Peyer's patch (tissue), 4 donors: ENCODE measurements around the gene MTCL1. TPM values are rescaled to one million over a fixed set of nuclear protein-coding genes. Genes with fewer than 3 reads are reported as not detected.
A peak's percentile ranks its signal among the peaks of the same experiment; 100 is the strongest.
"Not testable (repeated sequence)": the region's sequence is repeated elsewhere in the genome, so short reads cannot be mapped to it uniquely, and the experiment has no call there.

Experiments used
- DNase-seq, 3 donors: peaks; one replicate each; pipeline ENCODE4 v3.0.0-alpha.2; 2017 to 2019
- H3K27ac ChIP-seq, 4 donors: fragments of 200-600 bp; sonication (generic); one replicate each; pipeline ENCODE4 v1.5.1; 2016 to 2019
- H3K27me3 ChIP-seq, 2 donors: fragments of 200-600 bp; sonication (generic); one replicate each; pipeline ENCODE4 v1.5.1; 2019
- H3K36me3 ChIP-seq, 3 donors: fragments of 200-600 bp; sonication (generic); one replicate each; pipeline ENCODE4 v1.5.1; 2016 to 2019
- H3K4me1 ChIP-seq, 4 donors: fragments of 200-600 bp; sonication (generic); one replicate each; pipeline ENCODE4 v1.5.1; 2016 to 2019
- H3K4me3 ChIP-seq, 4 donors: fragments of 200-600 bp; sonication (generic); 1 replicate in 3 of 4; 2 replicates in 1 of 4; pipeline ENCODE4 v1.5.1; 2016 to 2019; ENCODE audit warnings: mild to moderate bottlenecking in 1 of 4
- H3K9me3 ChIP-seq, 4 donors: fragments of 200-600 bp; sonication (generic); one replicate each; pipeline ENCODE4 v1.5.1; 2016 to 2019; ENCODE audit warnings: mild to moderate bottlenecking in 1 of 4
- CTCF ChIP-seq, 6 experiments: fragments of 450-650 bp in 4 of 6; fragments of 200-600 bp in 2 of 6; sonication (generic) in 1 of 6; IDR thresholded peaks; one replicate each; pipeline ENCODE4 v1.5.1; 2017 to 2019; ENCODE audit warnings: antibody characterized with exemption in 6 of 6, mild to moderate bottlenecking in 3 of 6, moderate library complexity in 1 of 6
- POLR2A ChIP-seq, 2 donors: fragments of 450-650 bp; IDR thresholded peaks; one replicate each; pipeline ENCODE4 v1.5.1; 2017; ENCODE audit warnings: antibody characterized with exemption in 2 of 2, mild to moderate bottlenecking in 2 of 2, moderate library complexity in 2 of 2
- total RNA-seq, 4 donors: library from RNA; depleted of rRNA; stranded (reverse); fragments of >200 nt; gene quantifications; one replicate each; pipeline ENCODE4 v1.1.0, GENCODE V29; 2016

The MTCL1 gene
- total RNA-seq, 4 donors from 2014 or later = 4.2 to 27.2 (median 6.3) TPM

DNA sequence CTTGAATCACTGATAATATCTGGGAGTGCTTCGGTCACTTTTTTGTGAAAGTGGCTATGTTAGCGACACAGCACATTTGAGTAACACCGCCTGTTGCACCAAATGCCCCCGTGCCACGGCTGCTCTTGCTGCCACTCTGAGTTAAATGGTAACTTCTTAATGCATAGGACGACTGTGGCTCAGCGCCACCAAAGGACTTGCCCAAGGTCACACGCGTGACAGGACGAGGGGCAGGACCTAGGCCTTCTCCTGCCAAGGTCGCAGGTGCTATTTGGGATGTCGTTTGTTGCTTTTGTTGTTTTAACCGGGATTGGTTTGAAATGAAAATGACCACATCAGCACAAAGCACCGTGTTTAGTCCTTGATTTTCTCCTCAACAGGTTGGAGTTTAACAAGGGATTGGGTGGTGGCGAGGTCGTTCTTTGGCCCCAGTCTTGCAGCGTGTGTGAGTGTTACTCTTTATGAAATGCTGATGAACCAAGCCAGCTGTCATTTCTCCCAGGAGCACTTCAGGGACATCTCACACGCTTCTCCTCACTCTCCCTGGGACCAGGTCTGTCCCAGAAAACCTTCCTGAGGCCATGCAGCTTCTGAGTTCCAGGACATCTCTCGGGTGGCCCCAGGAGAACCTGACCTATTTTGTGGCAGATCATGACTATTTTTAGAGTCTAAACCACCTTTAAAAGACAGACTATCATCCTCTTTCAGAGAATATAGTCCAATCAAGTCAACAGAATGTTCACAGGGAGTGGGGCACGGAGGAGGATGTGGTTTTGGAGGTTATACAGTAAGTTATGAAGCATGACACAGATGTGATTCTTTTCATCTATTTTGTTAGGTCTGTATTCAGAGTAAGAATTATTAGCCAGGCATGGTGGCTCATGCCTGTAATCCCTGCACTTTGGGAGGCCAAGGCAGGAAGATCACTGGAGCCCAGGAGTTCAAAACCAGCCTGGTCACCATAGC, 49.9 kb downstream of the MTCL1 start:
- TF ChIP-seq CTCF (IDR thresholded peaks at IDR 0.05) (no peak), POLR2A (IDR thresholded peaks at IDR 0.05) (no peak)
- Histone ChIP-seq H3K4me3 (no peak overlapping the region), H3K9me3 (no peaks in the 10 kb centered on the region), H3K36me3 (no peaks in the 10 kb centered on the region), H3K27me3 (no peaks in the 10 kb centered on the region), H3K4me1 (peaks cover 0 to 10% (median 5%) of the 10 kb centered on the region in 4 donors), H3K27ac (no peak overlapping the region)
- DNase-seq = peak in 2 of 3 donors; percentile 68 to 83

DNA sequence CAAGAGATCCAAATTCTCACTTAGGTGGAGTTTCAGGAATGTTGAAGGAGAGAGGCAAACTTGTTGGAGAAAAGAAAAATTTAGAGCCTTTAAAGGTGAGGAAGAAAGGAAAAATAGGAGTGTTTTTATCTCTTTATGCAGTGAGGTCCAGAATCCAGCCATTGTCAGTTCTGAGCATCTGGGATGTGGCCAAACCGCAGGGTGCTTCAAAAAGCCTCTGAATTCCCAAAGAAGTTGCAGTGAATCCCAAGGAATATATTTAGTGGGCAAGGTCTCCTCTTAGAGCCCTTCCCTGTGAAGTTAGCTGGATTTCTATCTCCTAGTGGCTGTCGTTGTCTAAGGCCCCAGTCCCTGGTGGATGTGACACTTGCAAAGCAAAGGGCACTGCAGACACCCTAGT, 51.2 kb downstream of the MTCL1 start:
- peaks cover 0 to 10% (median 2%) of the 10 kb centered on the region in 4 donors for H3K4me1 ChIP-seq

GRCh38 chr18:8757396-8757997, 52.1 kb downstream of the MTCL1 start:
- no peaks in the 10 kb centered on the region for H3K27me3 ChIP-seq
- DNase-seq = no peak
- H3K27ac ChIP-seq = no peak overlapping the region
- H3K36me3 ChIP-seq = no peaks in the 10 kb centered on the region
- peaks cover 0 to 10% (median 2%) of the 10 kb centered on the region in 4 donors for H3K4me1 ChIP-seq
- no peak overlapping the region for H3K4me3 ChIP-seq
- H3K9me3 ChIP-seq = no peaks in the 10 kb centered on the region
- no peak for TF ChIP-seq POLR2A (IDR thresholded peaks at IDR 0.05)
- TF ChIP-seq CTCF (IDR thresholded peaks at IDR 0.05) = no peak

More for the DNA sequence above, 51.2 kb downstream of the MTCL1 start:
- H3K4me3 ChIP-seq = no peak overlapping the region
- no peaks in the 10 kb centered on the region for H3K9me3 ChIP-seq
- H3K27ac ChIP-seq = no peak overlapping the region
- no peaks in the 10 kb centered on the region for H3K27me3 ChIP-seq
- H3K36me3 ChIP-seq = no peaks in the 10 kb centered on the region
- TF ChIP-seq POLR2A (IDR thresholded peaks at IDR 0.05) (no peak), CTCF (IDR thresholded peaks at IDR 0.05) (no peak)
- no peak for DNase-seq

- TF ChIP-seq CTCF (IDR thresholded peaks at IDR 0.05) (no peak), POLR2A (IDR thresholded peaks at IDR 0.05) (no peak)
- Histone ChIP-seq H3K4me1 (peaks cover 0 to 10% (median 2%) of the 10 kb centered on the region in 4 donors), H3K4me3 (no peak overlapping the region), H3K36me3 (no peaks in the 10 kb centered on the region), H3K27me3 (no peaks in the 10 kb centered on the region), H3K27ac (no peak overlapping the region), H3K9me3 (no peaks in the 10 kb centered on the region)
- no peak for DNase-seq
These were observed 53.1 kb downstream of the MTCL1 start for GRCh38 chr18:8758466-8758865.

GRCh38 chr18:8760984-8761383, 55.6 kb downstream of the MTCL1 start:
- no peaks in the 10 kb centered on the region for H3K27me3 ChIP-seq
- H3K4me3 ChIP-seq = no peak overlapping the region
- no peaks in the 10 kb centered on the region for H3K36me3 ChIP-seq
- TF ChIP-seq POLR2A (IDR thresholded peaks at IDR 0.05) (no peak), CTCF (IDR thresholded peaks at IDR 0.05) (no peak)
- H3K27ac ChIP-seq = no peak overlapping the region
- H3K4me1 ChIP-seq = peaks cover 0 to 3% (median under 1%) of the 10 kb centered on the region in 4 donors
- no peaks in the 10 kb centered on the region for H3K9me3 ChIP-seq
- no peak for DNase-seq

GRCh38 chr18:8761535-8761934, 56.2 kb downstream of the MTCL1 start:
- H3K27ac ChIP-seq, H3K4me1 ChIP-seq, H3K9me3 ChIP-seq: not testable (repeated sequence)

More at GRCh38 chr18:8761535-8761934, 56.2 kb downstream of the MTCL1 start:
- not testable (repeated sequence) for H3K27me3 ChIP-seq, DNase-seq, H3K36me3 ChIP-seq, H3K4me3 ChIP-seq
